GM19193 (cell line): Measurements from ENCODE around the gene SHISA9.

ENCODE experiments used
- POLR2A ChIP-seq: IDR thresholded peaks from 4 replicates; pipeline ENCODE4 v1.6.1; 2011; ENCODE audit not compliant: insufficient read depth, insufficient read length; ENCODE audit errors: extremely low read depth

The SHISA9 gene

GRCh38 chr16:13155780-13156179, 254.4 kb downstream of the SHISA9 start:
- no peak for TF ChIP-seq POLR2A

DNA sequence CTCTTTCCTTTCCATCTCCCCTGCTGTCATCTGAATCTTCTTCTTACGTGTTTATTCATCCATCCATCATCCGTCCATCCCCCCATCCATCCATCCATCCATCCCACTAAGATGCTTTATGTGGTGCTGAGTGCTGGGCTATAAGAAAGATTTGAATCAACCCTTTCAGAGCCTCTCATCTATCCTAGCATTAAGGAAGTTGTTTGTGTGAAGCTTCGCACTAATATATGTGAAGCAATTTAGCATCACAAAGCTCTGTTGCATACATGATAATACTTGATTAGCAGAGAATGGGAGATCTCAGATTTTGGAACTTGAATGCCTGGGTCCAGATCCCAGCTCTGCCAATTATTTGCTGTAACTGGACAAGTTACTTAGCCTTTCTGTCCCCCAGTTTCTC, 255.7 kb downstream of the SHISA9 start:
- TF ChIP-seq POLR2A, result no peak

GRCh38 chr16:13158427-13158826, 257.0 kb downstream of the SHISA9 start:
- TF ChIP-seq POLR2A, result no peak

DNA sequence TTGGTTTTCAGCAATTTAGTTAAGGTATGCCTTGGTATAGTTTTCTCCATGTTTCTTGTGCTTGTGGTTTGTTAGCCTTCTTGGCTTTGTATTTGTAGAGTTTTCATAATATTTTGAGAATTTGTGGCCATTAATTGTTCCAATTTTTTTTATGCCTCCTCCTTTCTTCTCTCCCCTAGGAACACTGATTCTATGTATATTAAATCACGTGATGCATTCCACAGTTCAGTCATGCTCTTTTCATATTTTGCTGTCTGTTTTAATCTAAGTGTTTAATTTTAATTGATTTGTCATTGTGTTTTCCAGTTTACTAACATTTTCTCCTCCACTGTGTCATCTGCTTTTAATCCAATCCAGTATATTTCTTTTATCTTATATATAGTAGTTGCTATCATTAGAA, 263.6 kb downstream of the SHISA9 start:
- TF ChIP-seq POLR2A, result no peak

DNA sequence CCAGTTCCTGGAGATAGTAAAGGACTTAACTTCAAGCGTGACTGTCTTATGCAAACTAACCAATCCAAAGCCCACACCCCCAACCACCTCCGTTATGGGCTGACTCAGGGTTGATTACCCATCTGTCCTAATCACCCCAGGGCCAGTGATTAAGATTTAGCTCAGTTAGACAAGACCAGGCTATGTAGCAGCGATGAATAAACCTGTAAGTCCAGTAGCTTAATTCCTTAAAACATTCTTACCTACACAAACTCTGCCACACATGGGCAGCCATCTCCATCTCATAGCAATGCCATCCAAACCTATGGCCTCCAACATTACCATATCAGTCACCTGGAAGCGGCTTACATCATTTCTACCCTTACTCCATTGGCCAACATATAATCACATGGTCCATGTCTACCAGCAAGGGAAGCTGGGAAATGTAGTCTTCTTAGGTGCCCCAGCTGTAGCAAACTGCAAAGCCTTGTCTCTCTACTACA, 266.7 kb downstream of the SHISA9 start:
- TF ChIP-seq POLR2A, result no peak

DNA sequence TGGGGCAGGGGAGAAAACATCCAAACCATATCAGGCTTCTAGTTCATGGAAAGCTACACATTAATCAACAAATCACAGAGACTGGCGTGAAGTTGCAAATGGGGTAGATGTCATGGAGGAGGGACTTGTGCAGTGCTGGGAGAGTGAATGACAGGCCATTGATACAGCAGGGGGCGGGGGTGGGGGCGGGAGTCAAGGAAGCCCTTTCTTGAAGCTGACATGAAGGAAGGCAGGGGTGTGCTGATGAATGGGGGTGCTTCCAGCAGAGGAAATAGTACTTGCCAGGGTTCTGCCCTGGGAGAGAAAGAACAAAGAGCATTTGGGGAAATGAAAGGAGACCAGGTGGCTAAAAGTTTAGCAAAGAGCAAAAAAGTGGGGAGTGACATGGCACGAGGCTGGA, 269.9 kb downstream of the SHISA9 start:
- TF ChIP-seq POLR2A, result no peak

- TF ChIP-seq POLR2A, result no peak
These were observed 275.3 kb downstream of the SHISA9 start for GRCh38 chr16:13176711-13177110.

DNA sequence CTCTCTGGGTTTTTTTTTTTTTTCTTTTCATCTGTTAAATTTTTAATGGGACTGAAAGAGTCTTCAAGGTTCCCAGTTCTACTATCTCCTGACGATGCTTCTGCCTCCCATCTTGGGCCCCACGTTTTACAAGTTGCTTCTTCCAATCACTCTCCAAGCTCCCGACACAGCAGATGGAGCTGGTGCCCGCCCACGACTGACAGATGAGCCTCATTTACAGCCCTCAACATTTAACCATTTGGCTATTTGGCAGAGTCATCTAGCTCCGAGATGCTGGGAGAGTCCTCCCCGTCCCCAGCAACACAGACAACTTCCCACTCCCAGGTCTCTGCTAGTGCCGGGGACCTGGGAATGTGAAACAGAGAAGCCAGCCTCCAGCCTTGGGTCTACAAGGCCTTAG, 276.9 kb downstream of the SHISA9 start:
- TF ChIP-seq POLR2A, result no peak

DNA sequence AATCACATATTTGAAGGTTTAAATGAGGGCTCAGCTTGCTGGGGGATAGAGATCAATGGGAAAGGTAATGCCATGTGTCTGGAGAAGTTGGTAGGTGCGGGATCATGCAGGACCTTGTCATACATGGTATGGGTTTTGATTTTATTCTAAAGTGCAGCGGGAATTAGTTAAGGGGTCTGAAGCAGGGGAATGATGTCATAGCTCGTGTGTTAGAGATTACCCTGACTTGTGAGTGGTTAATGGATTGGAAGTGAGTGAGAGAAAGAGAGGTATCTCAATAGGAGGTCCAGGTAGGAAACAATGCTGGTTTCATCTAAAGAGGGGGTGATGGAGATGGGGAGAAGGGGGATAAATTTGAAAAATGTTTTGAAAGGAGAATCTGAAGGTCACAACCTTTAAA, 280.0 kb downstream of the SHISA9 start:
- no peak for TF ChIP-seq POLR2A

DNA sequence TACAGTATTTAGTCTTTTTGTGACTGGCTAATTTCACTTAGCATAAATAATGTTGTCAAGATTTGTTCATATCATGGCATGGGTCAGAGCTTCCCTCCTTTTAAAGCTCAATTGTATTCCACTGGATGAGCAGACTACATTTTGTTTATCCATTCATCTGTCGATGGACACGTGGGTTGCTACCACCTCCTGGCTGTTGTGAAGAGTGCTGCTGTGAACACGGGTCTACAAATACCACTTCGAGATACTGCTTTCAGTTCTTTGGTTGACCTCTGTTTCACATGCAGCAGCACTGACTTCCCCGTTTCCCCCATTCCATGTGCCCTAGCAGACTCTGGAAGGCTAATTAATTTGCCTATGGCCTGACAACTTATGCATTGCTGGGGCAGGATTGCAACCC, 285.4 kb downstream of the SHISA9 start:
- no peak for TF ChIP-seq POLR2A

GRCh38 chr16:13189250-13189649, 287.9 kb downstream of the SHISA9 start:
- no peak for TF ChIP-seq POLR2A

DNA sequence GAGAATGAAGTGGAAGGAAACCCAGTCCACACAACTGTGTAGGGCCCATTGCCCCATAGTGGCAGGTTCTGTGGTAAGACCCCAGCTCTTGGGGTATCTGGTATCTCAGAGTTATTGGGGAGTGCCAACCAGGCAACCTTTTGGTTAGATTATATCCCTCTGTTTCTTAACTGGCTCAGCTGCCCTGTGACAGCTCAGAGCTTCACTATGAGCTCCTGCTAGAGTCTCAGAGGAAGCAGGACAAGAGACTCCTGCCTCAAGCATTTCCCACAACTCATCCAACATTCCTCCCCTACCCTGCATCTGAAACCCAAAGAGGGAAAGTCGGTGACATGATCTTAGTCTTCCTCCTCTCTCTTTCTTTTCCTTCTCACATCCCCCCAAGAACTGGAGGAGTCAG, 292.3 kb downstream of the SHISA9 start:
- TF ChIP-seq POLR2A, result no peak

DNA sequence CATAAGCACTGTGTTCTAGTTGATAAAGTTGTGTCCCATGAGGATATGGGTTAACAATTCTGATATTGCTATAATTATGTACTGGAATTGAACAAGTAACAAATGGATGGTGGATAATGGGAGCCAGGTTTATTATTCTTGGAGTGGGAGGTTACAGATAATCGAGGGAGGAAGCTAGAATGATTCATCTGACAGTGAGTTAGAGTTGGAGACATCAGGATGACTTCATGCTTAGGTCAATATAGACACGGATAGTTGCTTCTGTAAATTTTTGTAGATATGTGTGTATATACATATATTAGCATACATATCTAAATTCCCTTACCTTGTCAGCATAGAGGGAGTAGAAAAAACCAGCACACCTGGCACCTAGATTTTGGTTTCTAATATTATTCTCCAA, 293.4 kb downstream of the SHISA9 start:
- TF ChIP-seq POLR2A, result no peak

DNA sequence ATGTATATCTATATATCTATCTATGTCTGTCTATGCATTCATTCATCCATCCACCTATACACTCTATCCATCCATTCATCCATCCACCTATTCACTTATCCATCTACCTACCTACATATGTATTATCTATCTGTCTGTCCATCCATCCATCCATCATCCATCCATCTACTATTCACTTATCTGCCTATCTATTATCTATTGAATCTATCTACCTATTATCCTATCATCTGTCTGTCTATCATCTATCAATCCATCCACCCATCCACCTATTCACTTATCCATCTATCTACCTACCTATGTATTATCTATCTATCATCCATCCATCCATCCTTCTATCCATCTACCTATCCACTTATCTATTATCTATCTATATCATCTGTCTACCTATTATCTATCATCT, 302.3 kb downstream of the SHISA9 start:
- no peak for TF ChIP-seq POLR2A

DNA sequence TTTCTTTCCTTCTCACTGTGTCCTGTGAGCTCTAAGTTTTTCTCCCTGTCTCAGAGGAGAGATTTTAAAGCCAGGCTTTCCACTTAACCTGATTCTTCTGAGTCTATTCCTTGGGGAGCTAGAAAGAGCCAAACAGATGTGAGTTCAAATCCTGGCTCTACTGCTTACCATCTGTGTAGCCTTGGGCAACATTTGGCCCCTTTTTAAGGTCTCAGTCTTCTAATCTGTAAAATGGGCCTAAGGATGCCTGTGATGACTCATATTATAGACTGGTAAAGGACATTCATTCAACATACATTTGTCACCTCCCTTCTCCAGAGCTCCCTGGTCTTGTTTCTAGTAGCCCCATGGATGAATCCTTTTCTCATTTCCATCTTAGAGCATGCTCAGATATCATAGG, 304.0 kb downstream of the SHISA9 start:
- TF ChIP-seq POLR2A, result no peak

DNA sequence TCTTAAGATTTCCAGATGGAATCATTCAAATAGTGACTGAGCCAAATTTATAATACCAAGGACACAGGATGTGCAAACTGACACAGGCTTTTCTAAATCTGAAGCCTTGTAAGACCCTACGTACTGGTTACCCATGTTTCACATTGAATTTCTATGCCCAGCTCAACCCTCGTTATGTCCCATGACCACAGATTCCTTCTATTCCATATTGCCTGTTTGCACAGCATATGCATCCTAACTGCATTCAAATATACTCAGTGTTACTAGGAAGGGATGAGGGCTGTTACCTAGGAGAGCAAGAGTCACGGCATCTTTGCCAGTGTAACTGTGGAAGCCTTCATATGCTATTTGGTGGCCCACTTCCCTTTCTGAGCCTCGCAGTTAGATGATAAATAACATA, 305.2 kb downstream of the SHISA9 start:
- no peak for TF ChIP-seq POLR2A

DNA sequence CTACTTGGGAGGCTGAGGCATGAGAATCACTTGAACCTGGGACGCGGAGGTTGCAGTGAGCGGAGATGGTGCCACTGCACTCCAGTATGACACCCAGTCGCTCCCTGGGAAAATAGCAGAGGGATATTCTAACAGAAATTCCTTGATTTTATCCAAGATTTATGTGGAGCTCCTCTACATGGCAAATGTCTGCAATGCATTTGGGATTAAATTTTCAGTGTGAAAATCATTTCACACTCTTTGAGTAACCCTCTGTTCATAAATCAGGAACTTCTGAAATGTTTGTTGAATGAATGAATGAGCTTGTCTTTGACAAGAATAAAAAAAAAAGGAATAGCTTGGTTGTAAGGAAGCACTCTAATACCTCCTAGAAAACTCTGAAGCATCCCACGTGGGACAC, 305.8 kb downstream of the SHISA9 start:
- TF ChIP-seq POLR2A, result no peak
